SHP77 (cell line): Measurements from ENCODE around the gene ZFP36.

Experiments used
- DNase-seq, 2 experiments: peaks; one replicate each; lab custom pipeline; 2025; lab: John Stamatoyannopoulos, UW

ZFP36 gene

GRCh38 chr19:39419003-39419402 lies 12.4 kb downstream of the ZFP36 start:
- DNase-seq: no peak

DNA sequence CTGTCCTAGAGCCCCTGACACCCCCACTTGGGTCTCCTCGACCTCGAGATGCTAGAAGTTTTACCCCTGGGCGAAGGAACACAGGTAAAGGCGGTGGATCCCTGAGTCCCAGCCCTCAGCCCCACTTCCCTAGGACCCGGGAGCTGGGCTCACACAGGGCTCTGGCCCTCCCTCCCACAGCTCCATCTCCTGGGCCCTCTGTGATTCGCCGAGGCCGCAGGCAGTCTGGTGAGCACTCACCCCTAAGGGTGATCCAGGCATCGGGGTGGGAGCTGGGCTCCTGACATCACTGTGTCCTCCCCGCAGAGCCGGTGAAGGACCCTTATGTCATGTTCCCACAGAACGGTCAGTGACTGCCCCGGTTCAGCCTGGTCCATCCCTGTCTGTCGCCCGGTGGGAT lies 14.1 kb downstream of the ZFP36 start:
- DNase-seq: no peak

DNA sequence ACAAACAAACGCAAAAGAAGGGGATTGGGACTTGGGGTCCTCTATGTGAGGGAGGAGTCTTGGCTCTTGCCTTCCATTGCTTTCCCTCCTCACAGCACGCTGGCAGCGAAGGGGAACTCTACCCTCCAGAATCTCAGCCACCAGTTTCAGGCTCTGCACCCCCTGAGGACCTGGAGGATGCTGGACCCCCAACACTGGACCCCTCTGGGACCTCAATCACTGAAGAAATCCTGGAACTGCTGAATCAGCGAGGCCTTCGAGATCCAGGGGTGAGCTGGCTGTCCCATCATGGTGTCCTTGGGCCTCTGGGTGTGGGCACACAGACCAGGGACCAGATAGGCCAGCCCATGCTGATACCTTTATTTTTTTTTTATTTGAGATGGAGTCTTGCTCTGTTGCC lies 15.4 kb downstream of the ZFP36 start:
- no peak for DNase-seq

- no peak for DNase-seq
Observed at GRCh38 chr19:39423258-39424086, 16.8 kb downstream of the ZFP36 start.

- no peak for DNase-seq
Observed at GRCh38 chr19:39424934-39425333, 18.3 kb downstream of the ZFP36 start.

DNA sequence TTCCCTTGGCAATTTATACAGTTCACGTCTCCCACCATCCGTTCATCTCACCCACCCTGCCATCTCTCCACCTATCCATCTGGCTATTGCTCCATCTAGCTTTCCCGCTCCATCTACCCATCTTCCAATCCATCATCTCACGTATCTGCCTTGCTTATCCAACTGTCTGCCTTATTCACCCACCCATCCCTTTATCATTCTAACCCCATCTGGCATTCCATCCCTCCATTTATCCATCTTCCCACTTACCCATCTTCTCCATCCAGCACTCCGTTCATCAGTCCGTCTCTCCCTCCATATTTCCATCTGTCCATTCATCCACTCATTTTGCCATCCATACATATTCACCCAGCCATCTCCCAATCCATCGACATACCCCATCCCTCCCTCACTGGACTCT lies 19.1 kb downstream of the ZFP36 start:
- no peak for DNase-seq

DNA sequence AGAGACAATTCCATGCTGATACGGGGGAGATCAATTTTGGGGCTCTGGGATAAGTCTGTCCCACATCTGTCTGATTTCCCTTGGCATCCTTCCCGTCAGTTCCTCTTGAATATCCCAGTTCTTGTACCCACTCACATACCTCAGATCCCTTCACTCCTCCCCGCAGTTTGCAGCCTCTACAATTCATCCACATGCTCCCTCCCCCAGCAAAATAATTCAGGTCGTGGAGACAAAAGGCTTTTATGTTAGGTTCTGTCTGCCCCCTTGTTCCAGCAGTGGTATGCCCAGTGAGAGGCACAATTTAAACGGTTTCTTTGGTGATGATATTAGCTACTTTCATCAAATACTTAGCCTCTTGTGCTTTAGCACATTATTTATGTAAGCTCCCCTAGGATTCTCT lies 19.5 kb downstream of the ZFP36 start:
- no peak for DNase-seq

GRCh38 chr19:39427707-39428106 lies 21.1 kb downstream of the ZFP36 start:
- DNase-seq: no peak

DNA sequence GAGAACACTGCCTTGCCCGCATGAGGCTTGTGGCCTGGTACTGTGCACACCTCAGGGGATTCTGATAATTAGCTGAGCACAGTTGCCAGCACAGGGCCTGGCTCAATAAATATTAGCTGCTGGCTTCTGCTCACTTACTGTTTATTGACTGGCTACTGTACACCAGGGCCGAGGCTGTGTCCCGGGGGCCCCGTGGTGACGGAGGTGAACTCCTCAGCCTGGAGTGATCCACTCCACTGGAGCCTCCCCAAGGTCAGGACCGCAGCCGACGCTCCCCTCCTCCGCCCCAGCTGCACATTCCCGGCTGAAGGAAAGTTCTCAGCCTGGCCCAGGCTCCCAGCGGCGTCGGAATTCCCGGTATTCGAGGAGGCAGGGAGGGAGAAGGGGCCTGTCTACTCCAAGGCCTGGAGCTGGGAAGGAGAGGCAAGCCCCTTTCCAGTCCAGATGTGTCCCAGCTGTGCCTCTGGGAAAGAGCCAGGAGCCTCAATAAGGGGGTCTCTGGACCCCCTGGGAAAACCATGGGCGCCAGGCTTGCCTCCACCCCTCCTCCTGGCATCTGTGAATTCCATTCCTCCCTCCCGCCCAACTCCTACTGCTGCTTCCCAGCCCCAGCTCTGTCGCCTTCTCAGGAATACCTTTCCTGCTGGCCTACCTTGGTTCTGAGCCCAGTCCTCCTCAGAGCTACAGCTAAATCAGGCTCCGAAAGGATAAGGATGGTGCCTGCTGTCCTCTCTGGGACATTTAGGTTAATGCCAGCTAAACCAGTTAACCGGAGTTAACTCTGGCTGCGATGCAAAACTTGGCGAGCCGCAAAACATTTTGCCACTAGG lies 21.9 kb downstream of the ZFP36 start:
- DNase-seq: no peak

DNA sequence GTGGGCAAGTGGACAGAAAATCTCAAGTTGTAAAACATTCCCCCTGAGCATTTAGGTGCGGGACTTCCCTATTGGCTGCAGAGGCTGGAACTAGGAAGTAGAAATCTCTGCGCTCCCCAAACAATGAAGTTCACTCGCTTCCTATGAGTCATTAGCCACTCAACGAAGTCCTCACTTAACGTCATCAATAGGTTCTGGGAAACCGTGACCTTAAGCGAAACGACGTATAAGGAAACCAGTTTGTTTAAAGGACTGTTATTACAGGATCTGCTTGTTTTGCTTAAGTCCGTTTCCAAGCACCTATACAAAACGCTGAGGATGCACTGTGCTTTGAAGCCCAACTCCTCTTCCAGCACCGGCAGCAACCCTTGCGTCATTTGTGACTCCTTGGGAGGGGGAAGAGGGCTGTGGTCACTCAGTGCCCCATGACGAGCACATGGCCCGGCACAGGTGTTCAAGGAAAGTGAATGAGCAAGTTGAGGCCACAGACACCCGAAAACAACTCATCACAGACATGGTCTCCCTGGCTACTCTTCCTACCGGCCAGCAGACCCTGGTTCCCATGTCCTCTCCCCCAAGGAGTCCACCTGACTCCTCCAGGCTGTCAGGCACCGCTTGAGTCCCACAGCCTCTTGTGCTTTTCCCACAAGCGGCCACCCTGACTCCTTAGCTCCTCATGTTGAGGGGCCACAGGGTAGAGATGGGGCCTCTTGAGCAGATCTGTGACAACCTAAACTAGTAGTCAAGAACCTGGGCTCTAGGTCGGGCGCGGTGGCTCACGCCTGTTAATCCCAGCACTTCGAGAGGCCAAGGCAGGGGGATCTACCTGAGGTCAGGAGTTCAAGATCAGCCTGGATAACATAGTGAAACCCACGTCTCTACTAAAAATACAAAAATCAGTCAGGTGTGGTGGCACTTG lies 24.3 kb downstream of the ZFP36 start:
- DNase-seq: peak; percentile 77 to 79

DNA sequence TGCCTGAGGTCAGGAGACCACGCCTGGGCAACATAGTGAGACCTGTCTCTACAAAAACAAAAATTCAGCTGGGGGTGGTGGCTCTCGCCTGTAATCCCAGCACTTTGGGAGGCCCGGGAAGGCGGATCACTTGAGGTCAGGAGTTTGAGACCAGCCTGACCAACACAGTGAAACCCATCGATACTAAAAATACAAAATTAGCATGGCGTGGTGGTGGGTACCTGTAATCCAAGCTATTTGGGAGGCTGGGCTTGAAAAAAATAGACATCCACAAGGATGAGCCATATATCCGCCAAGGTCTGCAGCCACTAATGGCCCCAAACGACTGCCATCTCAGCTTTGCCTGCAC lies 26.0 kb downstream of the ZFP36 start:
- DNase-seq: no peak

- no peak for DNase-seq
Observed at GRCh38 chr19:39433480-39434079, 26.9 kb downstream of the ZFP36 start.

- no peak for DNase-seq
Observed at GRCh38 chr19:39434123-39435076, 27.8 kb downstream of the ZFP36 start.

DNA sequence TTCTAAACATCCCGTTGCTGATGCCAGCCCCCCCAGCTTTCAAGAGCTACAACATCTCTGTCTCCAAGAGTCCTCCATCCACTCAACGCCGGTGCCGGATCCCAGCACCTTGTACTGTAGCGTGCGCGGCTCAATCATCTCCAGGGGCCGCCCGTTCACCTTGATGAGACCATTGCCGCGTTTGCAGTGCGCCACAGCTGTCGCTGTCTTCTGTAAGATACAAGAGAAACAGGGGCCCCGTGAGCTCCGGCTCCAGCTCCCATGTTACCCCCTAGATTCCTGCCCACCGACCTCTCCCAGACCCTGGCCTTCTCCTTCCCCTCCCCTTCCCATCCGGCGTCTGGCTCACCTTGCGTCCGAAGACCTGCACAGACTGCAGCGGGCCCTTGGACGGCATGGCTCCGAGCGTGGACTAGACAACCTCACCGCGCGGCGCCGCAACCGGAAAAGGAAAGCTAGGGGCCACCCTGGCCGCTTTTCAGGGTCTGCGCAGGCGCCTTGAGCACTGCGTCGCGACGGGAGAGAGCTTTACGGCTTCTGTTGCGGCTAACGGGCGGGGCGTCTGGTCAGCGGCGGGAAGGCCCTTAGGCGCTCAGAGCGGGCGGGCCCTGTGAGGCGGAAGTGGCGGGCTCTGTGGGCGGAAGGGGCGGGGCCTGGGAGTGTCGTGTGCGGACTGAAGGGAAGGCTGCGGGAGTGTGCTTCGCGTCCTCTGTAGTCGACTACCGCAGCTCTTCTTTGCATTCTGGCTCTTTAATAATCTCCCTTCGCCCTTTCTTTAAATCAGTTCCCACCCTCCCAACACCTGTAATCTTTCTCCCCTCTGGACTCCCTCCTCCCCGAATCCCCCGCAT lies 29.1 kb downstream of the ZFP36 start, which contains the start of gene RPS16:
Gene RPS16 (minus strand): TSS at position 451 of the 851 bp plus-strand sequence. CDS start 54 bp downstream, at position 397.
- peak; percentile 99 for DNase-seq

DNA sequence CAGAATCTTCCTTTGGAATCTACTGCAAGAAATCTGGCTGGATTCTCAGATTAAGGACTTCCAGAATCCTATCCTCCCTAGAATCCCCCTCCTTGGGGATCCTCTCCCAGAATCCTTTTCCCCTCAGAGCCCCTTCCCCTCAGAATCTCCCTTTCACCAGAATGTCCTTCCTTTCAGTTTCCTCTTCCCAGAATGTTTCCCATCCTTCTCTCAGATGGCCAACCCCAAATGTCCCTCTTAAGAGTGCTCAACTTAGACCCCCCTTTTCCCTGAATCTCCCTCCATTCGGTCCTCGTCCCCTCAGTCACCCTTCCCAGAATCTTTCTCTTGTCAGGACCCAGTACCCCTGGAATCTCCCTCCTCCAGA lies 29.7 kb downstream of the ZFP36 start:
- DNase-seq: no peak

GRCh38 chr19:39438270-39438934 lies 31.8 kb downstream of the ZFP36 start:
- DNase-seq: no peak

GRCh38 chr19:39444598-39445195 lies 38.0 kb downstream of the ZFP36 start:
- no peak for DNase-seq
